BJ (cell line): ENCODE results near the gene WDR7. TPM values are rescaled to one million over a fixed set of nuclear protein-coding genes. Genes with fewer than 3 reads are reported as not detected.

Experiments
- CTCF ChIA-PET: fragments of 350-600 bp; formaldehyde crosslinking; extraction: SDS; loops from one replicate; lab custom pipeline; 2021; ENCODE audit warnings: antibody characterized with exemption, inconsistent platforms; lab: Yijun Ruan, JAX
- POLR2A ChIA-PET: fragments of 300-600 bp; sonication (Branson Sonifier 250); formaldehyde crosslinking; extraction: SDS; loops from one replicate; lab custom pipeline; 2021; ENCODE audit warnings: antibody characterized with exemption; lab: Charles Lee
- DNase-seq: peaks from one replicate; pipeline ENCODE4 v3.0.0-alpha.2; 2011; ENCODE audit warnings: low read depth
- H3K27me3 ChIP-seq: 2 replicates; pipeline ENCODE4 v1.6.0; 2011; ENCODE audit warnings: low read length; ENCODE audit not compliant: control insufficient read depth, insufficient read depth
- H3K36me3 ChIP-seq: 2 replicates; pipeline ENCODE4 v1.5.1; 2011; ENCODE audit warnings: low read length; ENCODE audit not compliant: control insufficient read depth, insufficient read depth
- H3K4me3 ChIP-seq: 2 replicates; pipeline ENCODE4 v1.5.1; 2011; ENCODE audit warnings: low read depth, mild to moderate bottlenecking, control low read depth, low read length
- polyA plus RNA-seq: library from polyadenylated mRNA; depleted of rRNA; stranded (reverse); fragments of >200 nt; gene quantifications from 2 replicates; pipeline ENCODE4 v1.2.3, GENCODE V29; 2011
- TF ChIP-seq, protein P1 (sequence below): IDR thresholded peaks from 2 replicates; pipeline ENCODE4 v1.5.1; 2011; ENCODE audit warnings: low read depth, mild to moderate bottlenecking, control low read depth, inconsistent platforms, low read length, moderate library complexity; ENCODE audit not compliant: insufficient read depth

Gene WDR7
- polyA plus RNA-seq, 1 experiment: 9.7 TPM

DNA sequence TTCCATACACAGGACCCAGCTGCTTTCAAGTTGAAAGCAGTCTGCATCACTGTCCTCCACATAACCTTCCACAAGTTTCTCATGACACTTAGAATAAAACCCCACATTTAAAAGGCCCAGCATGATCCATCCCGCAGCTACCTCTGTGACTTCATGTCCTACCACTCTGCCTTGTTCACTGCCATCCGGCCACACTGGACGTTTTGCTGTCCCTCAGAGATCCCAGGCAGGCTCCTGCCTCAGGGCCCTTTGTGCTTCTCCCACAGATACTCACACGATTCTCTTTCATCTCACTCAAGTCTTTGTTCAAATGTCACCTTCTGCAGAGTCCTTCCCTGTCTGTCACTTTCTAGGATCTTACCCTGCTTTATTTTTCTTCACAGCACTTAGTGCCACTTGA, 262.8 kb downstream of the WDR7 start:
- DNase-seq: no peak
- CTCF ChIA-PET: no interaction called here
- POLR2A ChIA-PET: no interaction called here
- Histone ChIP-seq H3K27me3 (no peaks in the 10 kb centered on the region), H3K4me3 (no peak overlapping the region), H3K36me3 (no peaks in the 10 kb centered on the region)
- TF ChIP-seq, protein P1, sequence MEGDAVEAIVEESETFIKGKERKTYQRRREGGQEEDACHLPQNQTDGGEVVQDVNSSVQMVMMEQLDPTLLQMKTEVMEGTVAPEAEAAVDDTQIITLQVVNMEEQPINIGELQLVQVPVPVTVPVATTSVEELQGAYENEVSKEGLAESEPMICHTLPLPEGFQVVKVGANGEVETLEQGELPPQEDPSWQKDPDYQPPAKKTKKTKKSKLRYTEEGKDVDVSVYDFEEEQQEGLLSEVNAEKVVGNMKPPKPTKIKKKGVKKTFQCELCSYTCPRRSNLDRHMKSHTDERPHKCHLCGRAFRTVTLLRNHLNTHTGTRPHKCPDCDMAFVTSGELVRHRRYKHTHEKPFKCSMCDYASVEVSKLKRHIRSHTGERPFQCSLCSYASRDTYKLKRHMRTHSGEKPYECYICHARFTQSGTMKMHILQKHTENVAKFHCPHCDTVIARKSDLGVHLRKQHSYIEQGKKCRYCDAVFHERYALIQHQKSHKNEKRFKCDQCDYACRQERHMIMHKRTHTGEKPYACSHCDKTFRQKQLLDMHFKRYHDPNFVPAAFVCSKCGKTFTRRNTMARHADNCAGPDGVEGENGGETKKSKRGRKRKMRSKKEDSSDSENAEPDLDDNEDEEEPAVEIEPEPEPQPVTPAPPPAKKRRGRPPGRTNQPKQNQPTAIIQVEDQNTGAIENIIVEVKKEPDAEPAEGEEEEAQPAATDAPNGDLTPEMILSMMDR: no peak

DNA sequence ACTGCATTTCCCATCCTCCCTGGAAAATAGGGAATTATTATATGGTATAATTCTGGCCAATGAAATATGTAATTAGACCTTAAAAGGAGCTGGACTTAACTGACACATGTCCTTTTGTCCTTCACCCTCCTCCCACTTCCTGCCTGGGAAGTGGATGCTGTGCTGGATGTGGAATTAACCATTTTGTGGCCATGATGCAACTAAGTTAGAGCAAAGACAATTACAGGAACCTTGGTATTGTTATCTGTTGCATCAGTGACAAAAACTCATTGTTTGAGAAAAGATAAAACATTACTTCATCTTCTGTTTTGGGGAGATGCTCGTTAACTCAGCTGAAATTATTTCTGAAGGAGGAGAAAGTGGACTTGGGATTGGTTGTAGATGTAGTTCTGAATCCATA, 268.0 kb downstream of the WDR7 start:
- DNase-seq: no peak
- Histone ChIP-seq H3K27me3 (no peaks in the 10 kb centered on the region), H3K4me3 (no peak overlapping the region), H3K36me3 (no peaks in the 10 kb centered on the region)
- ChIA-PET CTCF (interaction anchor here (0.9 to 2.2 kb wide), 2 partner anchors 11 to 113 kb away, joined by 3 to 6 read pairs; no protein-coding TSS in a partner anchor), POLR2A (interaction anchor here (0.6 kb wide), 1 partner anchor 1610 kb away, joined by 4 read pairs; no protein-coding TSS in a partner anchor)
- TF ChIP-seq, protein P1: no peak

DNA sequence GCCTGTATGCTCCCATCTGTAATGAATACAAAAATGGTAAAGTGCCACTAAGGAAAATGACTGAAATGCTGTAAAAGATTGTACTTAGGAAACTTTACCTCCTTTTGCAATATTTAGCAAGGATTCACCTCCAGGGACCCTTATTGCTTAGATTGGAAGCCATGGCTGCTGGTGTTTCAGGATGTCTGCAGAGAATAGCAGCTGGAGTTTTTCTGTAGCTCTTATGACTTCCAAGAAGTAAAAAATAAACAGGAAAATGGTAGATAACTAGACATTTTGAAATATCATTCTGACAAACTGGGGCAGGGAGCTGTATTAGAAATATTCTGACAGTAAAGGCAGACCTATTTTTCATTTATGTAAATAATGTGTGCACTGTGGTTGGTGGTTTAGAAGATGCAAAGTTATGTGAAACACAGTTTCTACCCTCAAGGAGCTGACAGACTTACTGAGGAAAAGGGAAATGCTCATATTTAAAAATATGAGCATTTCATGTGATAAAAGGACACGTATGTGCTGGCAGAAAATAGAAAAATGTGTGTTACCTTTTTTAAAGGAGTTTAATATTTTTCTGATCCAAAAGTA, 270.8 kb downstream of the WDR7 start:
- ChIA-PET POLR2A (no interaction called here), CTCF (no interaction called here)
- no peak overlapping the region for H3K4me3 ChIP-seq
- no peaks in the 10 kb centered on the region for H3K27me3 ChIP-seq
- DNase-seq: no peak
- no peaks in the 10 kb centered on the region for H3K36me3 ChIP-seq
- TF ChIP-seq, protein P1: no peak

DNA sequence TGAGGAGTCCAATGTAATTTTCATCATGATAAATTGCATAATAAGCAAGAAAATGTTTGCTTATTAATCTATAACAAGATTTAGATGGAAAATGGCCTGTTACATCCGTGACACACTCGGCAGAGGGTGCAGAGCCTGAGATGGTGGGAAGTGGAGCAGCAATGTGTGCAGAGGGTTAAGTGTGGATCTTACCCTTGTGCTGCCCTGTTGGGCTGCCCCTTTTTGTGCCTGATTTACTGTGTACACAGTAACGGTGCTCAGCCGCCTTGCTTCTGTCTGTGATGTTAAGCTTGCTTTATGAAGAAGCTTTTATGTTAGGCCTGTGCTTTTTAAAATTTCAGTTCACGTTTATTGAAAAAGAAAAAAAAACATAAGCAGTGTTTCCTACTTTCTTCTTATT, 275.6 kb downstream of the WDR7 start:
- POLR2A ChIA-PET: no interaction called here
- CTCF ChIA-PET: interaction anchor here (0.6 kb wide), 1 partner anchor 221 kb away, joined by 3 read pairs; no protein-coding TSS in a partner anchor
- Histone ChIP-seq H3K27me3 (no peaks in the 10 kb centered on the region), H3K36me3 (no peaks in the 10 kb centered on the region), H3K4me3 (no peak overlapping the region)
- TF ChIP-seq, protein P1: no peak
- no peak for DNase-seq

DNA sequence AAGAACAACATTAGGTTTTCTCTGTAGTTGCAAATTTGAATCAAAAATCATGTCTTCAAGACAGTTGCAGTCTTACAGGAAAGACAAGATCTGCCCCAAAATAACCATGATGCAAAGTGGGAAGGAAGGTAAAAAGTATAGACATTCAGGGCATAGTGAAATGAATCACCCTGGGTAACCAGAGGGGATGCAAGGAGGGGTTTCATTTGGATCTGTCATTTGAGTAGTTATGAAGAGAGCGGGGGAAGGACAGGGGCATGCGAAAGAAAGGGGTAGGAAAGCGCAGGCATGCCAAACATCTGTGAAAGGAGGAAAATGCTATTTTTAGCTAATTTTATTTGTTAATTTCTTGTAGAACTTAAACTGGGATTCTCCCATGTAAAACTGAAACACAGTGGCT, 276.6 kb downstream of the WDR7 start:
- Histone ChIP-seq H3K4me3 (no peak overlapping the region), H3K36me3 (no peaks in the 10 kb centered on the region), H3K27me3 (no peaks in the 10 kb centered on the region)
- CTCF ChIA-PET: no interaction called here
- TF ChIP-seq, protein P1: no peak
- no peak for DNase-seq
- POLR2A ChIA-PET: no interaction called here
